IgD-negative memory B cell (primary cell): ENCODE measurements around the gene ZSWIM8. TPM values are rescaled to one million over a fixed set of nuclear protein-coding genes. Genes with fewer than 3 reads are reported as not detected.
"Not testable (repeated sequence)": the region's sequence is repeated elsewhere in the genome, so short reads cannot be mapped to it uniquely, and the experiment has no call there.

ENCODE experiments used
- H3K27ac Mint-ChIP-seq, 3 donors: one replicate each; pipeline ENCODE4 v1.8.0; 2020 to 2022; ENCODE audit warnings: mild to moderate bottlenecking in 3 of 3, mixed read lengths in 3 of 3, moderate library complexity in 1 of 3
- H3K27me3 Mint-ChIP-seq: one replicate; pipeline ENCODE4 v1.8.0; 2021; ENCODE audit warnings: mixed read lengths
- H3K36me3 Mint-ChIP-seq: one replicate; pipeline ENCODE4 v1.8.0; 2020; ENCODE audit warnings: mild to moderate bottlenecking, mixed read lengths
- H3K4me1 Mint-ChIP-seq, 3 donors: one replicate each; pipeline ENCODE4 v1.8.0; 2020 to 2022; ENCODE audit warnings: mixed read lengths in 3 of 3, mild to moderate bottlenecking in 1 of 3
- H3K4me3 Mint-ChIP-seq, 4 donors: one replicate each; pipeline ENCODE4 v1.8.0; 2020 to 2022; ENCODE audit warnings: mild to moderate bottlenecking in 4 of 4, mixed read lengths in 4 of 4, moderate library complexity in 3 of 4
- H3K9me3 Mint-ChIP-seq, 3 donors: one replicate each; pipeline ENCODE4 v1.8.0; 2020 to 2021; ENCODE audit warnings: mixed read lengths in 3 of 3, mild to moderate bottlenecking in 1 of 3
- polyA plus RNA-seq: library from polyadenylated mRNA; unstranded; fragments of 300-500 nt; fragmentation: Illumina TruSeq; gene quantifications from one replicate; pipeline ENCODE4 v1.2.3, GENCODE V29; 2021

The ZSWIM8 gene
- polyA plus RNA-seq, 1 donor from 2014 or later, result 15.2 TPM

DNA sequence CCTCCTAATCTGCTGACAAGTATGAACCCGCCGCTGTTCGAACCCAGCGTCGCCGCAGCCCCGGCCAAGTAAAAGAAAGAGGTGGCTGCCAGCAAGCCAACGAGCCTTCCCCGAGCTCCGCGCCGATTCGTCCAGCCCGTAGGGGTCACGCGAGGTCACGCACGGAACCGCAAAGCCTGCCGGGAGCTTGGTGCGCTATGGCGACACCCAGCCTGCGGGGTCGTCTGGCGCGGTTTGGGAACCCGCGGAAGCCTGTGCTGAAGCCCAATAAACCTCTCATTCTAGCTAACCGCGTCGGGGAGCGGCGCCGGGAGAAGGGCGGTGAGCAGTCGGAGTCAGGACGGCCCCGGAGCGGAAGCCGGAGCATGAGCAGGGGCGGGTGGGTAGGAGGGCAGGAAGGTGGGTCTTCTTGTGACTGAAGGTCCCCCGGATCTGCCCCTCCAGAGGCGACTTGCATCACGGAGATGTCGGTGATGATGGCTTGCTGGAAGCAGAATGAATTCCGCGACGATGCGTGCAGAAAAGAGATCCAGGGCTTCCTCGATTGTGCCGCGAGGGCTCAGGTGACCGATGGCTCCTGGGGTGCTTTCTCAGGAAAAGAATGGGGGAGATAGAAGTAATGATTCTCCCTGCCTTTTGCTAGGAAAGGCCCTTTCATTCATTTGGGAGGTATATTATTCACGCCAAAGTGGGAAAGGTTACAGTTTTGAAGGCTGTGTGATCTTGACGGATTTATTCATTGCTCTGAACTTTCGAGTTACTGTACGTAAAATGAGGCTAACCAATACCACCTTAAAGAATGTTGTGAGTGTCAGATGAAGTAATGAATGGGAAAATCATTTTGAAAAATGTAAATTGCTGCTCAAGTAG, 3.3 kb upstream of the ZSWIM8 start, which contains the start of gene CHCHD1:
TSS of gene CHCHD1 (plus strand) at position 170 of the 870 bp plus-strand sequence. CDS start at position 198, 28 bp downstream.
- Mint-ChIP-seq H3K36me3 (no peaks in the 10 kb centered on the region), H3K27me3 (no peaks in the 10 kb centered on the region)

DNA sequence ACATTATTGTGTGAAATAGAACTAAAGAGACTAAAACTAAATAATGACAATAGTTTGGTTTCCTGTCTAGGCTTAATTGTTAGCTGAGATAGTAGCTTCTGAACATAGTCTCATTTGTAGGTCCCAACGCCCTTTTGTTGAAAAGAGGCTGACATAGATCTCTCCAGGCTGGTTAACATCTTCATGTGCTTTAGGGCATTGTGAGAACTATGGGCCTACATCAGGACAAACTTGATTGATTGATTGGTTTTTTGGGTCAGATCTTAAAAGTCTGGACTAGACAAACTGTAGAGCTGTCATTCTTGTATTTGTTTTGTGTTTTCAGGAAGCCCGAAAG, 2.7 kb upstream of the ZSWIM8 start:
- no peaks in the 10 kb centered on the region for H3K9me3 Mint-ChIP-seq
- H3K27ac Mint-ChIP-seq, result peak overlapping the region; percentile 91 to 100 (median 96)
- no peaks in the 10 kb centered on the region for H3K27me3 Mint-ChIP-seq
- H3K4me1 Mint-ChIP-seq, result peaks cover 37 to 41% (median 39%) of the 10 kb centered on the region in 3 donors
- no peaks in the 10 kb centered on the region for H3K36me3 Mint-ChIP-seq
- H3K4me3 Mint-ChIP-seq, result peak overlapping the region; percentile 96 to 100 (median 100)

More for the DNA sequence above, 3.3 kb upstream of the ZSWIM8 start, which contains the start of gene CHCHD1:
- Mint-ChIP-seq H3K27ac (peak within 1 kb of the TSS; percentile 91 to 100 (median 96)), H3K4me3 (peak within 1 kb of the TSS; percentile 96 to 100 (median 100)), H3K4me1 (peaks cover 34 to 39% (median 37%) of the 10 kb centered on the region in 3 donors), H3K9me3 (no peaks in the 10 kb centered on the region)

DNA sequence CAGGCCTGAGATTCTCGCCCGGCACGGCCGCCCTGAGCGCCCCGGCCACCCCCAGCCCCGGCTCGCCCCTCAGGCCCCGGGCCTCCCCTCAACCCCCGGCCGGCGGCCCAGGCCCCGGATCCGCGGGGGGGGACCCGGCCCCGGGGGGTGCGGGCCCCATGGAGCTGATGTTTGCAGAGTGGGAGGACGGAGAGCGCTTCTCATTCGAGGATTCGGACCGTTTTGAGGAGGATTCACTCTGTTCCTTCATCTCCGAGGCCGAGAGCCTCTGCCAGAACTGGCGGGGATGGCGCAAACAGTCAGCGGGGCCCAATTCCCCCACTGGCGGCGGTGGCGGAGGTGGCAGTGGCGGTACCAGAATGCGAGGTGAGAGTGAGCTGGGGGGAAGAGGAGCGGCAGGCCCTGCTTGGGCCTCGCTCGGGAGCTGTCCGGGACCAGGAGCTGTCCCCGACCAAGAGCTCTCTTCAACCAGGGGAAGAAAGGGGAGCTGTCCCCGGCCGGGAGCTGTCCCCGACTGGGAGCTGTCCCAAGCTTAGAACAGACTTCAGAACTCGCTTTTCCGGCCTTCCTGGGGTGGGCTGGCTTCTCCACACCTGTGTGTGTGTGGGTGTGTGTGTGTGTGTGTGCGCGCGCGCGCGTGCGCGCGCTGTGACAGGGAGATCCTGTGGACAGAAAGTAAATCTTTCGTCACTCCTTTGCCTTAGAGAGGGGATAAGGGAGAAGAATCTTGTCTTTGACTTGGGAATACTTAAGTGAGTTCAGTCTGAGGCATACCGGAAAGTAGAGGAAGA, 510 bp downstream of the ZSWIM8 start:
- Mint-ChIP-seq H3K36me3 (peaks cover 4% of the 10 kb centered on the region), H3K27me3 (no peaks in the 10 kb centered on the region), H3K4me3 (peak overlapping the region; percentile 96 to 100 (median 98)), H3K4me1 (peaks cover 28 to 29% (median 29%) of the 10 kb centered on the region in 3 donors), H3K27ac (peak overlapping the region; percentile 94 to 99 (median 97)), H3K9me3 (no peaks in the 10 kb centered on the region)

DNA sequence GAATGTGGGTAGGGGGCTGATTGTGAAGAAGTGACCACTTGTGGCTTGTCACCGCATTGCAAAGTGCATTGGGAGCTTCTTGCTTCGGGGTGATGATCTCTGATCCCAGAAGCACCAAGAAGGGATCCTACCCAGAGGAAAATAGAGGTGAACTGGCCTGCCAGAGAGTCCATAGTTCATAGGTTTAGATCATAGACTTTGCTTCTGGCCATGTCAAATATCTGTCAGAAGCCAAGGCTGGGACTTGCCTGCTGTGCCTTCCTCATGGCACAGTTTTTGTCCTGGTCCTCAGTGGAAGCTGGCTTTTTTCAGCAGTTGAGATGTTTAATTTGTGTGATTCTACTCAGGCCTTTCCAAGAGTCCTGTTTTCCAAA, 1.1 kb downstream of the ZSWIM8 start:
- H3K4me1 Mint-ChIP-seq, result peaks cover 25 to 29% (median 27%) of the 10 kb centered on the region in 3 donors

DNA sequence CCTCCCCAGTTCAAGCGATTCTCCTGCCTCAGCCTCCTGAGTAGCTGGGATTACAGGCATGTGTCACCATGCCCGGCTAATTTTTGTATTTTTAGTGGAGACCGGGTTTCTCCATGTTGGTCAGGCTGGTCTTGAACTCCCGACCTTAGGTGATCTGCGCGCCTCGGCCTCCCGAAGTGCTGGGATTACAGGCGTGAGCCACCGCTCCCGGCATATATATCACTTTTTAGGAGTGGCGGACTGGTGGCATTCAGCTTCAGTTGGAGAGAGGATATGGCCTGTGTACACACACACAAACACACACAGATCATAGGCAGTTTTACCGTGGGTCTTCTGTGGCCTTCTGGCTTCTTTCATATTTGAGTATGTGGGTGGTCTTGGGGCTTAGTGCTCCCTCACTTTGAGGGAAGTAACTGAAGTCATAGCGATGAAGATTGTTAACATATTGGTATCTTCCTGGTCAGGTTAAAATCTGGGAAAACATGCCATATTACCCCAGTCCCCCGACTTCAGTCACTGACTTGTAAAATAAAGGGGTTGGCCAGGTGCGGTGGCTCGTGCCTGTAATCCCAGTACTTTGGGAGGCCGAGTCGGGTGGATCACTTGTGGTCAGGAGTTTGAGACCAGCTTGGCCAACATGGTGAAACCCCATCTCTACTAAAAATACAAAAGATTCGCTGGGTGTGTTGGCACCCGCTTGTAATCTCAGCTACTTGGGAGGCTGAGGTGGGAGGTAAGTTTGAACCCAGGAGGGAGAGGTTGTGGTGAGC, 1.8 kb downstream of the ZSWIM8 start:
- not testable (repeated sequence) for H3K27me3 Mint-ChIP-seq, H3K9me3 Mint-ChIP-seq, H3K36me3 Mint-ChIP-seq
- Mint-ChIP-seq H3K4me1 (peaks cover 23 to 26% (median 24%) of the 10 kb centered on the region in 3 donors), H3K27ac (peak overlapping the region in 1 of 3 donors; percentile 71), H3K4me3 (peak overlapping the region in 3 of 4 donors; percentile 39 to 96 (median 63))

More for the DNA sequence above, 1.1 kb downstream of the ZSWIM8 start:
- Mint-ChIP-seq H3K27me3 (no peaks in the 10 kb centered on the region), H3K36me3 (peaks cover 7% of the 10 kb centered on the region), H3K4me3 (peak overlapping the region; percentile 96 to 100 (median 98)), H3K27ac (peak overlapping the region; percentile 94 to 98 (median 97)), H3K9me3 (no peaks in the 10 kb centered on the region)

DNA sequence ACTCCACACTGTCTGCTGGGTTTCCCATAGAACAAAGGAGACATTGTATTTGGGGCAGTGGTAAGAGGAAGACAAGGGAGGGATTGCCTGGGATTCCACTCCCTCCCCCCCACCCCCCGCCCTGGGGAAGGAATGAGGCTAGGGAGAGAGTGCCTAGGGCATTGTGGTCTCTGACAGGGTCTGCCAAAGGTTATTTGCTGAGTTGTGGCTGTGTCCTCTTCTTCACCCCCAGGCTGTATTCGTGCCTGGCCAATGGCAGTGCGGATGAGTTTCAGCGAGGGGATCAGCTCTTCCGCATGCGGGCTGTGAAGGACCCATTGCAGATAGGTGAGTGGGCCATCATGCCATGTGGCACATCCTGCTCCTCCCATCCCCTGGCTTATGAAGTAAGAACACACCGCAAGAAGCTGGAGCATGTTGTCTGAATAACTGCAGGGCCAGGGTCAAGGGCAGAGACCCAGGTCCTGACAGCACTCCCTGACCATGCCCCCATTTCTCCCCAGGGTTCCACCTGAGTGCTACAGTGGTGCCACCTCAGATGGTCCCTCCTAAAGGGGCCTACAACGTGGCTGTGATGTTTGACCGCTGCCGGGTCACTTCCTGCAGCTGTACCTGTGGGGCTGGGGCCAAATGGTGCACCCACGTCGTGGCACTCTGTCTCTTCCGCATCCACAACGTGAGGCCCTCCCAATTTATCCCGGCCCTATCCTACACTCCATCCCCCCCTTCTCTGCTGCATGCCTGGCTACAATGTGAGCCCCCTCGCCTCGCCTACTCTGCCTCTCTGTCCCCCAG, 3.7 kb downstream of the ZSWIM8 start:
- Mint-ChIP-seq H3K4me1 (peaks cover 13 to 18% (median 15%) of the 10 kb centered on the region in 3 donors), H3K27me3 (no peaks in the 10 kb centered on the region), H3K27ac (peak overlapping the region in 1 of 3 donors; percentile 64), H3K36me3 (peaks cover 7% of the 10 kb centered on the region), H3K4me3 (peak overlapping the region in 1 of 4 donors; percentile 58), H3K9me3 (no peaks in the 10 kb centered on the region)

DNA sequence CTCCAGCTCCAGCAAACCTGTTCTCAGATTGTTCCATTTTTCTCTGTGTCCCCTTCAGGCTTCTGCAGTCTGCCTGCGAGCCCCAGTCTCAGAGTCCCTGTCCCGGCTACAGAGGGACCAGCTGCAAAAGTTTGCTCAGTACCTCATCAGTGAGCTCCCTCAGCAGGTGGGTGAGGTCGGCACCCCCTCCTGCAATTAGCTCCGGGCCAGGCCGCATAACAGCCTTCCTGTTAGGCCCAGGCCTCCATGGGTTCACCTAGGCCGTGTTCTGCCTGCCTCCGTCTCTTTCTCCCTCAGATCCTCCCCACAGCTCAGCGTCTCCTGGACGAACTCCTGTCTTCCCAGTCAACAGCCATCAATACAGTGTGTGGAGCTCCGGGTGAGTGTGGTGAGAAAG, 4.3 kb downstream of the ZSWIM8 start:
- Mint-ChIP-seq H3K36me3 (peaks cover 7% of the 10 kb centered on the region), H3K27ac (peak overlapping the region in 1 of 3 donors; percentile 64), H3K4me1 (peaks cover 13 to 18% (median 15%) of the 10 kb centered on the region in 3 donors), H3K4me3 (peak overlapping the region in 1 of 4 donors; percentile 40), H3K27me3 (no peaks in the 10 kb centered on the region), H3K9me3 (no peaks in the 10 kb centered on the region)

DNA sequence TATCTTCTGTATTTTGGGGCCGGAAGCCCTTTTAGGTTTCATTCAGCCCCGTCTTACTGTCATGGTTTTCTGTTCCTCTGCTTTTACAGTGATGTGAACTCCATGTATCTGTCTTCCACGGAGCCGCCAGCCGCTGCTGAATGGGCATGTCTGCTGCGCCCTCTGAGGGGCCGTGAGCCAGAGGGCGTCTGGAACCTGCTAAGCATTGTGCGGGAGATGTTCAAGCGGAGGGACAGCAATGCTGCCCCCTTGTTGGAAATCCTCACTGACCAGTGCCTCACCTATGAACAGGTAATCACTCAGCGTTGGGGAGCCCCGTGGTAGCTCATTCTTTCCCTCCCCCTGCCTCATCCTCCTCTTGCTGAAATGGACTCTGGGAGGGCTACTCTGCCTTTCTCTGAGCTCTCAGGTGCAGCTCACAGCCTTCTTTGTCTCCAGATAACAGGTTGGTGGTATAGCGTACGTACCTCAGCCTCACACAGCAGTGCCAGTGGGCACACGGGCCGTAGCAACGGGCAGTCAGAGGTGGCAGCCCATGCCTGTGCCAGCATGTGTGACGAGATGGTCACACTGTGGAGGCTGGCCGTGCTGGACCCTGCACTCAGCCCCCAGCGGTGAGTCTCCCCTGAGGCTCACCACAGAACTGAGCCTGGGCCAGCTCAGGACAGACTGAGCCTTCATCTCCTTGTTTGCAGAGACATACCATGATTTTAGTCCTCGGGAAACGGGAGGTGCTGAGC, 5.7 kb downstream of the ZSWIM8 start:
- H3K27ac Mint-ChIP-seq, result no peak overlapping the region
- H3K27me3 Mint-ChIP-seq, result no peaks in the 10 kb centered on the region
- H3K36me3 Mint-ChIP-seq, result peaks cover 7% of the 10 kb centered on the region
- no peaks in the 10 kb centered on the region for H3K9me3 Mint-ChIP-seq
- peaks cover 7 to 12% (median 10%) of the 10 kb centered on the region in 3 donors for H3K4me1 Mint-ChIP-seq
- H3K4me3 Mint-ChIP-seq, result peak overlapping the region in 1 of 4 donors; percentile 52

DNA sequence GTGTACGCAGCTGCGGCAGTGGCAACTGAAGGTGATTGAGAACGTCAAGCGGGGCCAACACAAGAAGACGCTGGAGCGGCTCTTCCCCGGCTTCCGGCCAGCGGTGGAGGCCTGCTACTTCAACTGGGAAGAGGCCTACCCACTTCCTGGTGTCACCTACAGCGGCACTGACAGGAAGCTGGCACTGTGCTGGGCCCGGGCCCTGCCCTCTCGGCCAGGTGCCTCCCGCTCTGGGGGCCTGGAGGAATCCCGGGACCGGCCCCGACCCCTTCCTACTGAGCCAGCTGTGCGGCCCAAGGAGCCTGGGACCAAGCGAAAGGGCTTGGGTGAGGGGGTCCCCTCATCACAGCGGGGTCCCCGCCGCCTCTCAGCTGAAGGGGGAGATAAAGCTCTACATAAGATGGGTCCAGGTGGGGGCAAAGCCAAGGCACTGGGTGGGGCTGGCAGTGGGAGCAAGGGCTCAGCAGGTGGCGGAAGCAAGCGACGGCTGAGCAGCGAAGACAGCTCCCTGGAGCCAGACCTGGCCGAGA, 6.5 kb downstream of the ZSWIM8 start:
- H3K9me3 Mint-ChIP-seq, result no peaks in the 10 kb centered on the region
- no peak overlapping the region for H3K27ac Mint-ChIP-seq
- H3K4me3 Mint-ChIP-seq, result peak overlapping the region in 1 of 4 donors; percentile 52
- H3K27me3 Mint-ChIP-seq, result no peaks in the 10 kb centered on the region
- H3K4me1 Mint-ChIP-seq, result peaks cover 3 to 6% (median 4%) of the 10 kb centered on the region in 3 donors
- peaks cover 7% of the 10 kb centered on the region for H3K36me3 Mint-ChIP-seq

DNA sequence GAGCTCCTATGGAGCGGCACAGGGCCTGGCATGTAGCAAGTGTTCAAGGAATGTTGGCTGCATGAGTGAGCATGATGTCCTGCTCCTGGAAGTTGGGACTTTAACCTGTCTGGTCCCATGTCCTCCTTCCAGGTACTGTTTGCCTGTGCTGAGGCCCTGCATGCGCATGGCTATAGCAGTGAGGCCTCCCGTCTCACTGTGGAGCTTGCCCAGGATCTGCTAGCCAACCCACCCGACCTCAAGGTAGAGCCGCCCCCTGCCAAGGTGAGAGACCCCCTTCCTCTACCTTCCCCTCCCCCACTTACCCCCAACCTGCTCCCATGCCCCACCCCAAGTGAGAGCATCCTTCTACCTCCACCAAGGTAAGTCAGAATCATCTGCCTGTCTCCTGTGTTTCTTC, 8.1 kb downstream of the ZSWIM8 start:
- Mint-ChIP-seq H3K4me1 (peaks cover 0 to 4% (median 0%) of the 10 kb centered on the region in 3 donors), H3K27ac (peak overlapping the region in 2 of 3 donors; percentile 1 to 52), H3K36me3 (peaks cover 7% of the 10 kb centered on the region), H3K27me3 (no peaks in the 10 kb centered on the region), H3K4me3 (peak overlapping the region in 2 of 4 donors; percentile 17 to 74), H3K9me3 (no peaks in the 10 kb centered on the region)

DNA sequence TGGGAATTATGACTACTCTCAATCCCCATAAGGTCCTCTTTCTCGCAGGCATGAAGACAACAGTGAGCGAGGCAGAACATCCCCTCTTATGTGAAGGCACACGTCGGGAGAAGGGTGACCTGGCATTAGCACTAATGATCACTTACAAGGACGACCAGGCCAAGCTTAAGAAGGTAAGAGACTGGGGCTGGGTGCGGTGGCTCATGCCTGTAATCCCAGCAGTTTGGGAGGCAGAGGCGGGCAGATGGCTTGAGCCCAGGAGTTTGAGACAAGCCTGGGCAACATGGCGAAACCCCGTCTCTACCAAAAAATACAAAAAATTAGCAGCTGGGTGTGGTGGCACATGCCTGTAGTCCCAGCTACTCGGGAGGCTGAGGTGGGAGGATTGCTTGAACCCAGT, 10.1 kb downstream of the ZSWIM8 start:
- not testable (repeated sequence) for H3K36me3 Mint-ChIP-seq, H3K27me3 Mint-ChIP-seq, H3K4me1 Mint-ChIP-seq, H3K4me3 Mint-ChIP-seq, H3K9me3 Mint-ChIP-seq
- H3K27ac Mint-ChIP-seq, result peak overlapping the region in 2 of 3 donors; percentile 19 to 54

DNA sequence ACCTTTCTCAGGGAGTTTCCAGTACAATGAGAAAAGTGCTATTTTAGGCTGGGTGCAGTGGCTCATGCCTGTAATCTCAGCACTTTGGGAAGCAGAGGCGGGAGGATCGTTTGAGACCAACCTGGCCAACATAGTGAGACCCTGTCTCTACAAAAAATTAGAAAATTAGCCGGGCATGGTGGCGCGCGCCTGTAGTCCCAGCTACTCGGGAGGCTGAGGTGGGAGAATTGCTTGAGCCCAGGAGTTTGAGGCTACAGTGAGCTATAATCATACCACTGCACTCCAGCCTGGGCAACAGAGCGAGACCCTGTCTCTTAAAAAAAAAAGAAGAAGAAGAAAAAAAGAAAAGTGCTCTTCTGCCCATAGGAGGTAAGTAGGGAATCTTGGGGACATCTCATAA, 10.6 kb downstream of the ZSWIM8 start:
- H3K27ac Mint-ChIP-seq, result peak overlapping the region in 2 of 3 donors; percentile 41 to 54

DNA sequence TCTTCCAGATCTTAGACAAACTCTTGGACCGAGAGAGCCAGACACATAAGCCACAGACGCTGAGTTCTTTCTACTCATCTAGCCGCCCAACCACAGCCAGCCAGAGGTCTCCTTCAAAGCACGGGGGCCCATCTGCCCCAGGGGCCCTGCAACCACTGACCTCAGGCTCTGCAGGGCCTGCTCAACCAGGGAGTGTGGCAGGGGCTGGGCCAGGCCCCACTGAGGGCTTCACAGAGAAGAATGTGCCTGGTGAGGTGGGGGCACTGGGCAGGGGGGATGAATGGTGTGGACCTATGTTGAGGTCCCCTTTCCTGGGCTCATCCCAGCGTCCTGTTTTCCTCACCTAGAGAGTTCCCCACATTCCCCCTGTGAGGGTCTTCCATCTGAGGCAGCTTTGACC, 11.4 kb downstream of the ZSWIM8 start:
- Mint-ChIP-seq H3K27me3 (no peaks in the 10 kb centered on the region), H3K27ac (no peak overlapping the region), H3K9me3 (no peaks in the 10 kb centered on the region), H3K36me3 (no peaks in the 10 kb centered on the region), H3K4me3 (no peak overlapping the region), H3K4me1 (peaks cover 0 to 4% (median 0%) of the 10 kb centered on the region in 3 donors)

More for the DNA sequence above, 10.6 kb downstream of the ZSWIM8 start:
- not testable (repeated sequence) for H3K9me3 Mint-ChIP-seq, H3K4me3 Mint-ChIP-seq, H3K27me3 Mint-ChIP-seq, H3K36me3 Mint-ChIP-seq, H3K4me1 Mint-ChIP-seq
